EL (cell line): ENCODE results near the gene SYNJ1.
A peak's percentile ranks its signal among the peaks of the same experiment; 100 is the strongest.
"Not testable (repeated sequence)": the region's sequence is repeated elsewhere in the genome, so short reads cannot be mapped to it uniquely, and the experiment has no call there.

Source experiments
- DNase-seq: peaks from one replicate; pipeline ENCODE4 v3.0.0-alpha.2; 2016

The SYNJ1 gene

GRCh38 chr21:32733356-32733755, 5.5 kb upstream of the SYNJ1 start:
- no peak for DNase-seq

GRCh38 chr21:32732544-32732943, 4.7 kb upstream of the SYNJ1 start:
- no peak for DNase-seq

- no peak for DNase-seq
Observed at GRCh38 chr21:32728848-32729247, 1.0 kb upstream of the SYNJ1 start.

GRCh38 chr21:32728456-32728839, 635 bp upstream of the SYNJ1 start:
- no peak for DNase-seq

GRCh38 chr21:32726839-32727686, 750 bp downstream of the SYNJ1 start:
- peak; percentile 47 for DNase-seq

- DNase-seq, result no peak
Observed at GRCh38 chr21:32719085-32719484, 8.7 kb downstream of the SYNJ1 start.

- DNase-seq, result no peak
Observed at GRCh38 chr21:32717851-32718316, 9.9 kb downstream of the SYNJ1 start.

GRCh38 chr21:32716486-32716885, 11.3 kb downstream of the SYNJ1 start:
- no peak for DNase-seq

- no peak for DNase-seq
Observed at GRCh38 chr21:32713726-32714125, 14.1 kb downstream of the SYNJ1 start.

GRCh38 chr21:32712641-32713040, 15.2 kb downstream of the SYNJ1 start:
- DNase-seq, result no peak

- DNase-seq, result no peak
Observed at GRCh38 chr21:32712043-32712442, 15.8 kb downstream of the SYNJ1 start.

- no peak for DNase-seq
Observed at GRCh38 chr21:32710987-32711386, 16.8 kb downstream of the SYNJ1 start.

- no peak for DNase-seq
Observed at GRCh38 chr21:32710069-32710784, 17.6 kb downstream of the SYNJ1 start.

- no peak for DNase-seq
Observed at GRCh38 chr21:32708069-32708468, 19.7 kb downstream of the SYNJ1 start.

- no peak for DNase-seq
Observed at GRCh38 chr21:32705901-32706300, 21.9 kb downstream of the SYNJ1 start.

- DNase-seq, result peak; percentile 46
Observed at GRCh38 chr21:32705139-32705538, 22.7 kb downstream of the SYNJ1 start.

- peak; percentile 62 for DNase-seq
Observed at GRCh38 chr21:32702702-32703101, 25.1 kb downstream of the SYNJ1 start.

- no peak for DNase-seq
Observed at GRCh38 chr21:32698971-32699693, 28.7 kb downstream of the SYNJ1 start.

- DNase-seq, result no peak
Observed at GRCh38 chr21:32698286-32698685, 29.5 kb downstream of the SYNJ1 start.

GRCh38 chr21:32695482-32695881, 32.3 kb downstream of the SYNJ1 start:
- DNase-seq, result not testable (repeated sequence)

GRCh38 chr21:32693581-32693980, 34.2 kb downstream of the SYNJ1 start:
- DNase-seq, result no peak

- no peak for DNase-seq
Observed at GRCh38 chr21:32690085-32690484, 37.7 kb downstream of the SYNJ1 start.

GRCh38 chr21:32687643-32688345, 40.0 kb downstream of the SYNJ1 start:
- DNase-seq, result no peak
